ENCODE data around the gene AMACR. TPM values are rescaled to one million over a fixed set of nuclear protein-coding genes. Genes with fewer than 3 reads are reported as not detected.

The AMACR gene
- total and polyA plus RNA-seq, 9 donors, result 4.2 to 11.5 (median 8.2) TPM

DNA sequence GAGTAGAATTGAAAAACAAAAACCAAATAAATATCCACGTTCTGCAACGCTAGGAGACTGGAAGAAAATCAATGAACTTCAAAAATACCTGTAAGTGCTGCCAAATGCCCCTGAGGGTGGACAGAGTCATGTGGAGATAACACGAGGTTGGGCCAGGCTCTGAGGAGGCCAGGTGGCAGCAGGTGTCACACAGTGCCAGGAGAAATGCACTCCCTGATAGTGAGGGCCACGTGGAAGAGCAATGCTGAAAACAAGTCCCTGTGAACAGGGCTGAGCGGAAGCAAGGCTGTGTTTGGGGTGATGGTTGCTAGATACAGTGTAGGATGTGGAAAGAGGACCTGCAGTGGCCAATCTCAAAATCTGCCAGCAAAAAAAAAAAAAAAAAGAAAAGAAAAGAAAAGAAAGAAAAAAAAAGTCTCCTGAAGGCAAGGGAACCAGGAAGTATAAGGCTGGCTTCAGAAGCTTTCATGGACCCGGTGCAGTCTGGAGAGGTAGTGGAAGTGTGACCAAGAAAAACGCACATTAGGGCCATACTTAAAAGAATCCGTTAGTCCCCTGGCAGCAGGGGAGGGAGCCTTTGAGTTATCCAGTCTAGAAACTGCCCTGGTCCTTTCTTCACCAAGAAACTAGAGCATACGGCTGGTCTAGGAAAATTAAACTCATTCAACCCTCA is 18.4 kb upstream of the AMACR start:
- Histone ChIP-seq H3K4me3 (ENCODE audit: low read length) (no peak overlapping the region), H3K9me3 (replicated peaks; ENCODE audit: control insufficient read depth, low read depth, low read length) (no peaks in the 10 kb centered on the region), H3K4me1 (ENCODE audit: control insufficient read depth, insufficient read depth, low read length) (peaks cover 3% of the 10 kb centered on the region), H3K36me3 (ENCODE audit: control insufficient read depth, insufficient read depth, low read length) (peaks cover 18% of the 10 kb centered on the region), H3K27me3 (ENCODE audit: control insufficient read depth, insufficient read depth, low read length) (no peaks in the 10 kb centered on the region), H3K27ac (ENCODE audit: low read length) (no peak overlapping the region)
- DNase-seq, result no peak
- 86% methylated on average over 5 of the region's 9 CpGs for WGBS (ENCODE audit: insufficient coverage)

- WGBS (ENCODE audit: insufficient coverage), result no CpG with 5 or more reads among the region's 2 CpGs
- peaks cover 30% of the 10 kb centered on the region for H3K36me3 ChIP-seq (ENCODE audit: control insufficient read depth, insufficient read depth, low read length)
- peak; percentile 75 for DNase-seq
- peaks cover 3% of the 10 kb centered on the region for H3K4me1 ChIP-seq (ENCODE audit: control insufficient read depth, insufficient read depth, low read length)
- no peak overlapping the region for H3K4me3 ChIP-seq (ENCODE audit: low read length)
- no peaks in the 10 kb centered on the region for H3K27me3 ChIP-seq (ENCODE audit: control insufficient read depth, insufficient read depth, low read length)
- H3K27ac ChIP-seq (ENCODE audit: low read length), result peak overlapping the region; percentile 44
- H3K9me3 ChIP-seq (replicated peaks; ENCODE audit: control insufficient read depth, low read depth, low read length), result no peaks in the 10 kb centered on the region
Observed at GRCh38 chr5:34022121-34022705, 14.4 kb upstream of the AMACR start.

DNA sequence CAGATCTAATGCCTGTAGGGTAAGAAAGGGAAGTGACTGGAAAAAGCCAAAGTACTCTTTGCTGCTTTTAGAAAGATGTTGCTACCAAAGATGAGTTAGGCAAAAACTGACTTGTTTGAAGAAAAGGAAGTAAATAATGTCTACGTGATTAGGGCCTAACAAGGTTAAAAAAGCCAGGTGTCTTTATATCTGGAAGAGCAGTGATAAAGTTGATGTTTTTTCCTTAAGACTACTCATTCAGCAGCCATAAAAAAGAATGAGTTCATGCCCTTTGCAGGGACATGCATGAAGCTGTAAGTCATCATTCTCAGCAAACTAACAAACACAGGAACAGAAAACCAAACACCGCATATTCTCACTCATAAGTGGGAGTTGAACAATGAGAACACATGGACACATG is 13.5 kb upstream of the AMACR start:
- DNase-seq, result no peak
- no peak overlapping the region for H3K27ac ChIP-seq (ENCODE audit: low read length)
- peaks cover 3% of the 10 kb centered on the region for H3K4me1 ChIP-seq (ENCODE audit: control insufficient read depth, insufficient read depth, low read length)
- H3K9me3 ChIP-seq (replicated peaks; ENCODE audit: control insufficient read depth, low read depth, low read length), result no peaks in the 10 kb centered on the region
- peaks cover 33% of the 10 kb centered on the region for H3K36me3 ChIP-seq (ENCODE audit: control insufficient read depth, insufficient read depth, low read length)
- H3K4me3 ChIP-seq (ENCODE audit: low read length), result no peak overlapping the region
- no CpG with 5 or more reads among the region's 2 CpGs for WGBS (ENCODE audit: insufficient coverage)
- no peaks in the 10 kb centered on the region for H3K27me3 ChIP-seq (ENCODE audit: control insufficient read depth, insufficient read depth, low read length)

DNA sequence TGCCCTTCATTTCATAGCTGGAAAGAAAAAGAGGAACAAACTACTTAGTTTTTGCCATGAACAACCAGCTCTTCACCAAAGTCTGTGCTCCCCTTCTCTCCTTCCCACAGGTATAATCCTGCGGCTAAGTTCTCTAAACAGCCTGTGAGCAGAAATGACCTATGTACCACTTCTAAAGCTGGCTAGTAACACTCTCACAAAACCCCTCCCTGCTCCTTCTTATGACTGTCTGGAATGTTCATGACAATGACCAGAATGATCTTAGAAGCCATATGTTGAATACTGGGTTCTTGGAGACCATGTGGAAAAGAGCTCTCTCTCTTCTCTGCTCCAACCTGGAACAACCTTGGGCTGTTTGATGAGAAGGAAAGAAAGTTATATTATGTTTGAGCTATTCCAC is 12.9 kb upstream of the AMACR start:
- no peak overlapping the region for H3K4me3 ChIP-seq (ENCODE audit: low read length)
- H3K36me3 ChIP-seq (ENCODE audit: control insufficient read depth, insufficient read depth, low read length), result peaks cover 33% of the 10 kb centered on the region
- DNase-seq, result peak; percentile 28
- 78% methylated on average over 1 of the region's 1 CpG for WGBS (ENCODE audit: insufficient coverage)
- no peaks in the 10 kb centered on the region for H3K27me3 ChIP-seq (ENCODE audit: control insufficient read depth, insufficient read depth, low read length)
- H3K9me3 ChIP-seq (replicated peaks; ENCODE audit: control insufficient read depth, low read depth, low read length), result no peaks in the 10 kb centered on the region
- peaks cover 3% of the 10 kb centered on the region for H3K4me1 ChIP-seq (ENCODE audit: control insufficient read depth, insufficient read depth, low read length)
- no peak overlapping the region for H3K27ac ChIP-seq (ENCODE audit: low read length)

DNA sequence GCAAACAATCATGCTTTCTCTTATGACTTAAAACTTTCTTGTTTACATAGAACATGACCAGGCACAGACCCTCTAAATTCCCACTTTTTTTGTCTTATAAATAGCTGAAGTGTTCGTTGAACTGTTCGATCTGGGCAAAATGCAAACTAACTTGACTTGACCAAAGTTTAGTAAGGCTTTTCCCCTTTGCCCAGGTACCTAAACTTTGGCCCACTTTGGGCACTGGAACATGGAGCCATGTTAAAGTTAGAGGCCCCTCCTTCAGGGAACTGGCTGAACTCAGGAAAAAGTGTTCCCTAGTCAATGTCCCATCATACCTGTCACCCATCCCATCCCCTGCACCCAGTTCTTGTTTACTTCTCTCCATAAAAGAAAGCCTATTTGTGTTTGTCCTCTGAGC is 9.4 kb upstream of the AMACR start:
- Histone ChIP-seq H3K36me3 (ENCODE audit: control insufficient read depth, insufficient read depth, low read length) (peaks cover 16% of the 10 kb centered on the region), H3K9me3 (replicated peaks; ENCODE audit: control insufficient read depth, low read depth, low read length) (no peaks in the 10 kb centered on the region), H3K4me1 (ENCODE audit: control insufficient read depth, insufficient read depth, low read length) (peaks cover 5% of the 10 kb centered on the region), H3K4me3 (ENCODE audit: low read length) (no peak overlapping the region), H3K27ac (ENCODE audit: low read length) (no peak overlapping the region), H3K27me3 (ENCODE audit: control insufficient read depth, insufficient read depth, low read length) (no peaks in the 10 kb centered on the region)
- WGBS (ENCODE audit: insufficient coverage), result 100% methylated on average over 2 of the region's 2 CpGs
- DNase-seq, result no peak

- no peaks in the 10 kb centered on the region for H3K27me3 ChIP-seq (ENCODE audit: control insufficient read depth, insufficient read depth, low read length)
- DNase-seq, result no peak
- no peak overlapping the region for H3K4me3 ChIP-seq (ENCODE audit: low read length)
- H3K4me1 ChIP-seq (ENCODE audit: control insufficient read depth, insufficient read depth, low read length), result peaks cover 3% of the 10 kb centered on the region
- H3K27ac ChIP-seq (ENCODE audit: low read length), result no peak overlapping the region
- H3K9me3 ChIP-seq (replicated peaks; ENCODE audit: control insufficient read depth, low read depth, low read length), result no peaks in the 10 kb centered on the region
- 92% methylated on average over 2 of the region's 2 CpGs for WGBS (ENCODE audit: insufficient coverage)
- peaks cover 15% of the 10 kb centered on the region for H3K36me3 ChIP-seq (ENCODE audit: control insufficient read depth, insufficient read depth, low read length)
Observed at GRCh38 chr5:34016750-34017149, 8.9 kb upstream of the AMACR start.

- Histone ChIP-seq H3K9me3 (replicated peaks; ENCODE audit: control insufficient read depth, low read depth, low read length) (no peaks in the 10 kb centered on the region), H3K4me3 (ENCODE audit: low read length) (no peak overlapping the region), H3K27me3 (ENCODE audit: control insufficient read depth, insufficient read depth, low read length) (no peaks in the 10 kb centered on the region), H3K4me1 (ENCODE audit: control insufficient read depth, insufficient read depth, low read length) (peaks cover 3% of the 10 kb centered on the region), H3K36me3 (ENCODE audit: control insufficient read depth, insufficient read depth, low read length) (peaks cover 15% of the 10 kb centered on the region), H3K27ac (ENCODE audit: low read length) (no peak overlapping the region)
- 25% methylated on average over 1 of the region's 5 CpGs for WGBS (ENCODE audit: insufficient coverage)
- DNase-seq, result no peak
Observed at GRCh38 chr5:34016222-34016621, 8.4 kb upstream of the AMACR start.

GRCh38 chr5:34015120-34015822 is 7.4 kb upstream of the AMACR start:
- peaks cover 3% of the 10 kb centered on the region for H3K4me1 ChIP-seq (ENCODE audit: control insufficient read depth, insufficient read depth, low read length)
- peaks cover 6% of the 10 kb centered on the region for H3K36me3 ChIP-seq (ENCODE audit: control insufficient read depth, insufficient read depth, low read length)
- no peak for DNase-seq
- no CpG with 5 or more reads among the region's 4 CpGs for WGBS (ENCODE audit: insufficient coverage)
- H3K27me3 ChIP-seq (ENCODE audit: control insufficient read depth, insufficient read depth, low read length), result no peaks in the 10 kb centered on the region
- H3K4me3 ChIP-seq (ENCODE audit: low read length), result no peak overlapping the region
- H3K27ac ChIP-seq (ENCODE audit: low read length), result no peak overlapping the region
- no peaks in the 10 kb centered on the region for H3K9me3 ChIP-seq (replicated peaks; ENCODE audit: control insufficient read depth, low read depth, low read length)

DNA sequence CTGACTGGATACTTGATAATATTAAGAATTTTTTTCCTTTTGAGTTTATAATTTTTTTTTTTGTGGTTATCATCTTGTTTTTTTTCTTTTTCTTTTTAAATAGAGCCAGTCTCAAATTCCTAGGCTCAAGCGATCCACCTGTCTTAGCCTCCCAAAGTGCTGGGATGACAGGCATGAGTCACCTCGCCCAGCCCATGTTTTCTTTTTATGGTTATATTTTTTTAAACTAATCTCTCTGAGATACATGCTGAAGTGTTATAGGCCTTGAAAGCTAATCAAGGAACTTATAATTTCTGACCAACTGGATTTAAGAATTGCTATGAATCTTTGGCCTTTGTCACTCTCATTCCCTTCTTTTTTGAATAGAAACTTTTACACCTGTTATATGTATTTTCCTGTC is 6.8 kb upstream of the AMACR start:
- Histone ChIP-seq H3K9me3 (replicated peaks; ENCODE audit: control insufficient read depth, low read depth, low read length) (no peaks in the 10 kb centered on the region), H3K36me3 (ENCODE audit: control insufficient read depth, insufficient read depth, low read length) (peaks cover 4% of the 10 kb centered on the region), H3K27me3 (ENCODE audit: control insufficient read depth, insufficient read depth, low read length) (no peaks in the 10 kb centered on the region), H3K4me3 (ENCODE audit: low read length) (no peak overlapping the region), H3K4me1 (ENCODE audit: control insufficient read depth, insufficient read depth, low read length) (peaks cover 3% of the 10 kb centered on the region), H3K27ac (ENCODE audit: low read length) (no peak overlapping the region)
- DNase-seq, result no peak
- WGBS (ENCODE audit: insufficient coverage), result no CpG with 5 or more reads among the region's 2 CpGs

- peaks cover 3% of the 10 kb centered on the region for H3K4me1 ChIP-seq (ENCODE audit: control insufficient read depth, insufficient read depth, low read length)
- H3K36me3 ChIP-seq (ENCODE audit: control insufficient read depth, insufficient read depth, low read length), result peaks cover 4% of the 10 kb centered on the region
- H3K4me3 ChIP-seq (ENCODE audit: low read length), result no peak overlapping the region
- no CpG with 5 or more reads among the region's 3 CpGs for WGBS (ENCODE audit: insufficient coverage)
- no peaks in the 10 kb centered on the region for H3K9me3 ChIP-seq (replicated peaks; ENCODE audit: control insufficient read depth, low read depth, low read length)
- no peaks in the 10 kb centered on the region for H3K27me3 ChIP-seq (ENCODE audit: control insufficient read depth, insufficient read depth, low read length)
- DNase-seq, result no peak
- no peak overlapping the region for H3K27ac ChIP-seq (ENCODE audit: low read length)
Observed at GRCh38 chr5:34013547-34013946, 5.7 kb upstream of the AMACR start.
